K562 (cell line): ENCODE results near the gene SLC9B2.

ENCODE experiments used
- CXXC5 ChIP-seq: fragments of 250-450 bp; sonication (Bioruptor Pico); IDR thresholded peaks from 2 replicates; pipeline ENCODE4 v1.8.0; 2022; ENCODE audit warnings: inconsistent platforms, mild to moderate bottlenecking, moderate library complexity
- MGA ChIP-seq: fragments of 450-650 bp; IDR thresholded peaks from 2 replicates; pipeline ENCODE4 v1.6.1; 2016; ENCODE audit warnings: mild to moderate bottlenecking, moderate library complexity
- NCOA2 ChIP-seq, 2 experiments: fragments of 450-650 bp; IDR thresholded peaks; 2 replicates each; pipeline ENCODE4 v1.6.1; 2018; ENCODE audit warnings: mild to moderate bottlenecking in 2 of 2, moderate library complexity in 1 of 2; ENCODE audit not compliant: partially characterized antibody in 2 of 2

GRCh38 chr4:103050736-103051436 is 25.7 kb downstream of the SLC9B2 start:
- no peak for TF ChIP-seq CXXC5 (CRISPR knock-in tag)
- no peak for TF ChIP-seq MGA
- TF ChIP-seq NCOA2 (IDR thresholded peaks at IDR 0.05; ENCODE audit: partially characterized antibody in 2 of 2), result no peak
